SK-N-SH (cell line): Measurements from ENCODE around the gene FBXO31.

Source experiments
- CTCF ChIP-seq: fragments of 200-600 bp; sonication (generic); IDR thresholded peaks from 2 replicates; pipeline ENCODE4 v1.6.1; 2017; ENCODE audit warnings: antibody characterized with exemption, mild to moderate bottlenecking, moderate library complexity
- EZH2phosphoT487 ChIP-seq: fragments of 200-600 bp; sonication (generic); IDR thresholded peaks from 2 replicates; pipeline ENCODE4 v1.6.1; 2017; ENCODE audit warnings: low read depth, mixed run types, mild to moderate bottlenecking, antibody characterized with exemption, moderate library complexity, borderline replicate concordance
- GABPA ChIP-seq: IDR thresholded peaks from 2 replicates; pipeline ENCODE4 v1.4.0; 2012; ENCODE audit warnings: low read depth, mild to moderate bottlenecking
- IRF3 ChIP-seq: fragments of 150-350 bp; IDR thresholded peaks from 2 replicates; pipeline ENCODE4 v1.6.1; 2016; ENCODE audit warnings: mild to moderate bottlenecking, low read depth, low read length
- MXI1 ChIP-seq: IDR thresholded peaks from 2 replicates; pipeline ENCODE4 v1.6.1; 2012; ENCODE audit warnings: mild to moderate bottlenecking, low read depth, low read length, improper control_type of control experiment
- POLR2AphosphoS5 ChIP-seq: IDR thresholded peaks from 2 replicates; pipeline ENCODE4 v1.6.1; 2012; ENCODE audit warnings: low read depth, low read length
- REST ChIP-seq: IDR thresholded peaks from 2 replicates; pipeline ENCODE4 v1.6.1; 2012; ENCODE audit warnings: mild to moderate bottlenecking, low read depth, low read length, moderate library complexity
- RFX5 ChIP-seq: IDR thresholded peaks from 2 replicates; pipeline ENCODE4 v1.6.1; 2012; ENCODE audit warnings: mild to moderate bottlenecking, improper control_type of control experiment, low read length
- TAF1 ChIP-seq: IDR thresholded peaks from 2 replicates; pipeline ENCODE4 v1.6.1; 2012; ENCODE audit warnings: low read depth, mild to moderate bottlenecking, low read length, moderate library complexity, borderline replicate concordance
- TCF12 ChIP-seq: IDR thresholded peaks from 2 replicates; pipeline ENCODE4 v1.4.0; 2012
- TF ChIP-seq, protein P1 (sequence below): IDR thresholded peaks from 2 replicates; pipeline ENCODE4 v1.4.0; 2012; ENCODE audit warnings: low read depth
- TF ChIP-seq, protein P2 (sequence below): fragments of 150-350 bp; IDR thresholded peaks from 2 replicates; pipeline ENCODE4 v1.6.1; 2017; ENCODE audit warnings: antibody characterized with exemption, low read length, low read depth, borderline replicate concordance
- TF ChIP-seq, protein P3 (sequence below): IDR thresholded peaks from 2 replicates; pipeline ENCODE4; 2012

DNA sequence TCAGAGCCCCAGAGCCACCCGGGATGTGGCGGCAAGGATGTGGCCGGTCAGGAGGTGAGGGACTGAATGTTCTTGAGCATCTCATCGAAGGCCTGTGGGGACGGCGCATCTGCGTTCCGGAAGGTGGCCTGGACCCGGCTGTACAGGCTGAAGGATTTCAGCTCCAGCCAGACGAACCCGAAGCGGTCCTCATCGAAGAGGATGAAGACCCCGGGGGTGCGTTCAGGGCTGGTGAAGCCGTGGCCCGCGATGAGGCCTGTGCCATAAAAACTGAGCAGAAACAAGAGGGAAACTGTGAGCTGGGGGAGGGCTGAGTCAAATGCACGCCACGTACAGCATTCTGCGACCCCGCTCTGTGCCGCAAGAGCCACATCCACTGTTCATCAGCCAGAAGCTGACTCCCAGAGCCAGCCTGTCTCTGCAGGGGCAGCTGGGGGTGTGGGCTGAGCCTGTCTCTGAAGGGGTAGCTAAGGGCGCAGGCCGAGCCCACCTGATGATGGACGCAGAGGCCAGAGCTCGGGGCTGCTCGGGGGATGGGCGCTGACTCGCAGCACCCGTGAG, 52.3 kb downstream of the FBXO31 start:
- TF ChIP-seq POLR2AphosphoS5 (no peak), CTCF (no peak), TAF1 (no peak), MXI1 (no peak), IRF3 (no peak), RFX5 (no peak), GABPA (no peak), EZH2phosphoT487 (no peak), TCF12 (no peak), REST (no peak)
- TF ChIP-seq, protein P1, sequence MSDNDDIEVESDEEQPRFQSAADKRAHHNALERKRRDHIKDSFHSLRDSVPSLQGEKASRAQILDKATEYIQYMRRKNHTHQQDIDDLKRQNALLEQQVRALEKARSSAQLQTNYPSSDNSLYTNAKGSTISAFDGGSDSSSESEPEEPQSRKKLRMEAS, result no peak
- TF ChIP-seq, protein P2, sequence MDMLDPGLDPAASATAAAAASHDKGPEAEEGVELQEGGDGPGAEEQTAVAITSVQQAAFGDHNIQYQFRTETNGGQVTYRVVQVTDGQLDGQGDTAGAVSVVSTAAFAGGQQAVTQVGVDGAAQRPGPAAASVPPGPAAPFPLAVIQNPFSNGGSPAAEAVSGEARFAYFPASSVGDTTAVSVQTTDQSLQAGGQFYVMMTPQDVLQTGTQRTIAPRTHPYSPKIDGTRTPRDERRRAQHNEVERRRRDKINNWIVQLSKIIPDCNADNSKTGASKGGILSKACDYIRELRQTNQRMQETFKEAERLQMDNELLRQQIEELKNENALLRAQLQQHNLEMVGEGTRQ, result no peak
- TF ChIP-seq, protein P3, sequence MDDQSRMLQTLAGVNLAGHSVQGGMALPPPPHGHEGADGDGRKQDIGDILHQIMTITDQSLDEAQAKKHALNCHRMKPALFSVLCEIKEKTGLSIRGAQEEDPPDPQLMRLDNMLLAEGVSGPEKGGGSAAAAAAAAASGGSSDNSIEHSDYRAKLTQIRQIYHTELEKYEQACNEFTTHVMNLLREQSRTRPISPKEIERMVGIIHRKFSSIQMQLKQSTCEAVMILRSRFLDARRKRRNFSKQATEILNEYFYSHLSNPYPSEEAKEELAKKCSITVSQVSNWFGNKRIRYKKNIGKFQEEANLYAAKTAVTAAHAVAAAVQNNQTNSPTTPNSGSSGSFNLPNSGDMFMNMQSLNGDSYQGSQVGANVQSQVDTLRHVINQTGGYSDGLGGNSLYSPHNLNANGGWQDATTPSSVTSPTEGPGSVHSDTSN, result no peak
